ENCODE results near the gene CFAP58.

Gene CFAP58

DNA sequence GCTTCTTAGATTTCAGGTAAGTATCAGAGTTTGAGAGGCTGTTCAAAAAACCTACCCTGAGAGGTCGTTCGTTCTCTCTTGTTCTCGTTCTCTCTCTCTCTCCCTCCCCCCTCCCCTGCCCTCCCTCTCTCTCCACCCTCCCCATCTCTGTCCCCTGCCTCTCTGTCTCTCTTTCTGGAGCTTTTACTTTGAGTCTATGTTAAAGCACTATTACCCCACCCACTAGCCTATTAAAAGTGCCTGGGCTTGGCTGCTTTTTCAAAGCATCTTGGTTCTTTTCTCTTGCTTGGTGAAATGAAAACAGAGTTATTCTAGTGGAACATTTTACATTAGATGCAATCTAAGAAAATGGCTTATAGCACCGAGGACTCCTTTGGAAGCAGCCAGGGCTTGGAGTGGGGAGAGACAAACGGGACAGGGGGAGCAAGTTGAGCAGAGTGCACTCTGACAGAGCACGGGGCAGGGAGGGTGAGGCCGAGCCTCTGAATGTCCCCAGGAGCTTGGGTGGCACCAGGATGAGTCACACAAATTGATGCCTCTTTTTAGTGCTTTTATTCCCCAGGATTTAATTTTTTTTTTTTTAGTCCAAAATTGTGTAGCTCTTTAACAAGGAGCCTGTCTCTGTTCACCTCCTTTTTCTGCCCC, 134.3 kb downstream of the CFAP58 start:
- no peak for DNase-seq

DNA sequence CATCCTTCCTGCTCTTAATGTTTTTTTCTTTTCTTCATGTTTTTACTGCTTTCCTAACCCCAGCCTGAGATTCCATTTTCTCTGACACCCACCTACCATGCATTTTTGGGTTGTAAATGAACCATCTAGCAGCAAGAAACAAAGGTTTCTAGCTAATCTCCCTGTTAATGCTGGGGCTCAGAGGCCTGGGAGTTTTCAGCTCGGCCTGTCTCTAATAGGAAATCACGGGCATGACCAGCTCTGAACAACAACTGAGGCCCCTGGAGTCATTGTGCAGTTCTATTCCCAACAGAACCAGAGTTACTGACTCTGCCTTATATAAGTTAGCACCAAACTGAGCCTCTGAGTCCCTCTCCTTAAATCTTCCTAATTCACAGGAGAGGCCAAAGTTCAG, 134.8 kb downstream of the CFAP58 start:
- DNase-seq: no peak

DNA sequence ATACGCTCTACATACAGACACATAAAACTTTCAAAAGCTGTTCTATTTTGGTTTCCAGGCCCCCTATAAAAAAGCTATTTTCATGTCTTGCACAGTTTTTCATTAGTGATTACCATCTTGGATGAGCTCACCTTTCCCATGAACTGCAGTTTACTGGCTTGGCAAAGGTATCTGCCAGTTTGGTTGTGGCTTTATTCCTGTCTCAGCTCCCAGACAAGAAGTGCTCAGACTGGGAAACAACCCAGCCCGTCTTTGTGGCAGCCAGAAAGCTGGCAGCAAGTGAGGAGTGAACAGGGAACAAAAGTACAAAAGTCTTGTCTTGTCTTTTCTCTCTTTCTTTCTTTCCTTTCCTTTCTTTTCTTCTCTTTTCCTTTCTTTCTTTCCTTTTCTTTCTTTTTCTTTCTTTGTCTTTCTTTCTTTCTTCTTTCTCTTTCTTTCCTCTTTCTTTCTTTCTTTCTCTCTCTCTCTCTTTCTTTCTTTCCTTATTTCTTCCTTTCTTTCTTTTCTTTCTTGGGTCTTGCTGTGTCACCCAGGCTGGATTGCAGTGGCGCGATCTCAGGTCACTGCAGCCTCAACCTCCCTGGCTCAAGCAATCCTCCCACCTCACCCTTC, 138.8 kb downstream of the CFAP58 start:
- no peak for DNase-seq

DNA sequence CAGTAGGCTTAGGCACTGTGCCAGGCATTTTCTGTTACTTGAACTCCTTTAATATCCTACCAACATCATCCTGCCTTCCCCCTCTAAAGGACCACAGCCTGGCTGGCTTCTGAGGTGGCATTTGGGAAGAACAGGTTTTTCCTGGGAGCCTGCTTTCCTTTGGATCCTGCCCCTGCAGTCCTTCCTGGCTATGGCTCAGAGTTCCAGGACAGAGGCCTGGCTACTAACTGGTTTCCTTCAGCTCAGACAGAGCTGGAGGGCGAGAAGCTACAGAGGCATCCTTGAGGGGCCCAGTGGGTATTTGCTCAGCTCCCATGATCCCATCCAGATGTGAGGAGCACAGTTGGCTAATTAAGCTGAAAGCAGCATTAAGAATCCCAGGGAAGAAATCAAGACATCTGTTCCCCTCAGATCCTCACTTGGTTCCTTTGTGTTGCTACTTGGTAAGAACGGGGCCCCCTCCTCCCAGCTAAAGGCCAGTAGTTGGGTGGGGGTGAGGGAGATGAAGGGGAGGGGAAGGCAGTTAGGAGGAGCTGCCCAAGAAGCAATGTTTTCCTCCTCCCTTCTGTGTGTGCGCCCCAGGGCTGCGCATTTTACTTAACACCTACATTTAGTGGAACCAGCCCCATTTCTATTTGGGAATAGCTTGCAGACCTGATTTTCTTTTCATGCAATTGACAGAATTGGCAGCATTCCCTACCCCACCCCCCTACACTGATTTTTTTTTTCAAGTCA, 144.9 kb downstream of the CFAP58 start:
- no peak for DNase-seq

DNA sequence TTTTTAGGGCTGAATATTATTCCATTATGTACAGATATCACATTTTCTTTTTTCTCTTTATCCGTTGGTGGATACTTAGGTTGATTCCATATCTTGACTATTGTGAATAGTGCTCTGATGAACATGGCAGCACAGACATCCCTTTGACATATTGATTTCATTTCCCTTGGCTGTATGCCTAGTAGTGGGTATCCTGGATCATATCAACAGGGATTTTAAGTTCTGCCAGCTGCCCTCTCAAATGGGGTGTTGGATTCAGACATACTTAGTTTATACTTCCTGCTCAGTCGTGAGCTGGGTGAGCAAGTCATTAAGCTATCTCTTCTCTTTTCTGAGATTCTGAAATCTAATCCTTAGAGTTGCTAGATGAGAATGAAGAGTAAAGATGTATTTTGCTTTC, 147.8 kb downstream of the CFAP58 start:
- DNase-seq: no peak

DNA sequence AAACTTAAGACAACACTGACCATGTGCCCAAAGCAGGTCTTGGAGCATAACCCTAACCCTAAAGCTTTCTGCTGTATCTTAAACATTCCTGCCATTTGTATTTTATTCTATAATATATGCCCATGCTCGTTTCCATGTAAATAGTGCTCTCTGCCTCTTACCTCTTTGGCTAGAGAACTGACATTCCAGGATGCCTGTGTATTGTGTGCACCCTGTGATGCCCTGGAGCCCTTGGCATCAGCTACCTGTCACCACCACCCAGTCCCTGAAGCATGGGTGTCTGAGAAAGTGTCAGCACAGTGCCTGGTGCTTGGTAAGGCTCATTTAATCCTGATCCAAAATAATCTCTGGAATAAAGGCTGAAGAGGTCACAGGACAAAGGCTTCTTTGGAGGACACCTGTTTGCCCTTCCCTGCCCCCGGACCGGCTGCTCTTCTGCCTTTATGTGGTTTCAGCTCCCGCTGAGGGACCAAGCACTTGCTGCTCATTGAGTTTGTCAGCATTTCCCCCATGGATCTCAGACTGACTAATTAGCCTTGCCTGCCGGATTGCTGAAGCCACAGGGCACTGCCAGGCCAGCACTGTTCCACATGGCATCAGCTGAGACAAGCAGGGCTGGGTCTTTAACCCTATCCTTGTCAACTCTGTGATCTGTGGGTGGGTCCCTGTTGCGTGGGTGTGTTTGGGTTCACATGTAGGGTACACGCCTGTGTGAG, 148.4 kb downstream of the CFAP58 start:
- no peak for DNase-seq

DNA sequence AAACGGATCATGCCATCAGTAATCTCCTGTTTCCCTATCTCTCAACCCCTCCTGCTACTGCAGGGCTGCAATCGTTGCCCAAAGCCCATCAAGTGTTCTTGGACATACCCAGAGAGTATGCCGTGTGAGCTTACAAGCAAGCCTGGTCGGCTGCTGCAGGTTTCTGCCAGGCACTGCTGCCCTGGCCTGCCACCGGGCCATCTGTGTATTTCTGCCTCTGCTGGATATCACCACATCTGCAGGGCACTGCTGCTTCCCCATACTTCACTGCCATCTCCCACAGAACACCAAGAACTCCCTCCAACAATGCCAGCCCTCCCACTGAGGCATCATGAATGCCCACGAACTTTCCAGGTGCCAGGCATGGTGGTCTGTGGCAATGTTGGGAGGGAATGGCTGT, 149.3 kb downstream of the CFAP58 start:
- no peak for DNase-seq

Data from NCI-H226 (cell line).